ENCODE data around the gene RAD51D. TPM values are rescaled to one million over a fixed set of nuclear protein-coding genes. Genes with fewer than 3 reads are reported as not detected.
"Not testable (repeated sequence)": the region's sequence is repeated elsewhere in the genome, so short reads cannot be mapped to it uniquely, and the experiment has no call there.

RAD51D gene
- total and polyA plus RNA-seq, 2 donors (not counting 3 experiments of a cell fraction or from before 2014, with no cell fraction given), result 15.5 to 27.9 TPM

GRCh38 chr17:35116845-35117244 lies 2.8 kb downstream of the RAD51D start:
- peaks cover 13% of the 10 kb centered on the region for H3K4me1 ChIP-seq (ENCODE audit: control insufficient read depth, extremely low read depth, insufficient read depth, low read length)
- H2AFZ ChIP-seq (ENCODE audit: low read depth, low read length), result no peak overlapping the region
- DNase-seq (ENCODE audit: low read depth, low spot score) (no peak), FAIRE-seq (no peak)
- POLR2A ChIA-PET, result no interaction called here
- peaks cover 9% of the 10 kb centered on the region for H3K79me2 ChIP-seq (ENCODE audit: control insufficient read depth, insufficient read depth, low read length)
- intact Hi-C loops (cut with micrococcal nuclease) (no loop called here), dilution Hi-C loops (cut with MboI; ENCODE audit: extremely low pct_ligation_motif_present, low sequenced_read_pairs) (loop anchor here (25.0 kb wide), 1 partner anchor 130 kb away; the partner anchor contains the start of gene LIG3)
- BruUV-seq (replicated peaks), result no TSS peak
- no peaks in the 10 kb centered on the region for H4K20me1 ChIP-seq (replicated peaks; ENCODE audit: control insufficient read depth, extremely low read depth, insufficient read depth, low read length)
- H3K4me3 ChIP-seq (replicated peaks in 1 of 3; ENCODE audit: insufficient read depth in 1 of 3, low read depth in 1 of 3, low read length in 3 of 3), result no peak overlapping the region
- no peaks in the 10 kb centered on the region for H3K27me3 ChIP-seq (ENCODE audit: control insufficient read depth in 2 of 2, insufficient read depth in 2 of 2, low read length in 2 of 2)
- H3K27ac ChIP-seq (ENCODE audit: insufficient read depth, low read depth, low read length), result no peak overlapping the region
- no peaks in the 10 kb centered on the region for H3K36me3 ChIP-seq (ENCODE audit: control insufficient read depth in 2 of 2, extremely low read depth in 1 of 2, insufficient read depth in 2 of 2, low read length in 2 of 2)
- no peaks in the 10 kb centered on the region for H3K9me3 ChIP-seq (replicated peaks; ENCODE audit: control insufficient read depth, insufficient read depth, low read length)
- H3K4me2 ChIP-seq (ENCODE audit: insufficient read depth, low read length), result no peak overlapping the region
- CTCF ChIA-PET, result interaction anchor here (3.0 to 4.7 kb wide), 2 partner anchors 27 to 116 kb away, joined by 20 to 38 read pairs; no protein-coding TSS in a partner anchor
- no peaks in the 10 kb centered on the region for H3K9me1 ChIP-seq (replicated peaks; ENCODE audit: control insufficient read depth, extremely low read depth, insufficient read depth, low read length)
- no peak for TF ChIP-seq CTCF (IDR thresholded peaks at IDR 0.05; ENCODE audit: extremely low read depth in 1 of 2, insufficient read depth in 1 of 2, low read depth in 1 of 2, low read length in 2 of 2)
- no peak for TF ChIP-seq FOS (IDR thresholded peaks at IDR 0.05; ENCODE audit: borderline replicate concordance, insufficient read depth, low read length)
- TF ChIP-seq POLR2A (IDR thresholded peaks at IDR 0.05; ENCODE audit: low read depth, low read length), result no peak
- no peak for TF ChIP-seq JUN (IDR thresholded peaks at IDR 0.05; ENCODE audit: borderline replicate concordance, insufficient read depth, insufficient read length, low read depth)
- TF ChIP-seq POLR2AphosphoS5 (IDR thresholded peaks at IDR 0.05; ENCODE audit: insufficient read depth, low read depth, low read length), result no peak
- TF ChIP-seq MAX (IDR thresholded peaks at IDR 0.05; ENCODE audit: insufficient read depth, insufficient read length), result no peak
- TF ChIP-seq EZH2 (IDR thresholded peaks at IDR 0.05; ENCODE audit: borderline replicate concordance, low read depth, low read length, severe bottlenecking), result no peak
- H3K9ac ChIP-seq (replicated peaks; ENCODE audit: extremely low read depth, insufficient read depth, low read length), result no peak overlapping the region

GRCh38 chr17:35110791-35111190 lies 8.9 kb downstream of the RAD51D start:
- H3K4me2 ChIP-seq (ENCODE audit: insufficient read depth, low read length); H3K79me2 ChIP-seq (ENCODE audit: control insufficient read depth, insufficient read depth, low read length); POLR2A ChIA-PET; BruUV-seq (replicated peaks); H3K4me1 ChIP-seq (ENCODE audit: control insufficient read depth, extremely low read depth, insufficient read depth, low read length); H3K36me3 ChIP-seq (ENCODE audit: control insufficient read depth in 2 of 2, extremely low read depth in 1 of 2, insufficient read depth in 2 of 2, low read length in 2 of 2); H3K9me1 ChIP-seq (replicated peaks; ENCODE audit: control insufficient read depth, extremely low read depth, insufficient read depth, low read length); intact Hi-C loops (cut with micrococcal nuclease); DNase-seq (ENCODE audit: low read depth, low spot score); FAIRE-seq; H3K27ac ChIP-seq (ENCODE audit: insufficient read depth, low read depth, low read length); H3K9me3 ChIP-seq (replicated peaks; ENCODE audit: control insufficient read depth, insufficient read depth, low read length); H2AFZ ChIP-seq (ENCODE audit: low read depth, low read length); H3K4me3 ChIP-seq (replicated peaks in 1 of 3; ENCODE audit: insufficient read depth in 1 of 3, low read depth in 1 of 3, low read length in 3 of 3); H3K27me3 ChIP-seq (ENCODE audit: control insufficient read depth in 2 of 2, insufficient read depth in 2 of 2, low read length in 2 of 2); H4K20me1 ChIP-seq (replicated peaks; ENCODE audit: control insufficient read depth, extremely low read depth, insufficient read depth, low read length); H3K9ac ChIP-seq (replicated peaks; ENCODE audit: extremely low read depth, insufficient read depth, low read length): not testable (repeated sequence)
- dilution Hi-C loops (cut with MboI; ENCODE audit: extremely low pct_ligation_motif_present, low sequenced_read_pairs), result loop anchor here (25.0 kb wide), 1 partner anchor 123 kb away; the partner anchor contains the start of gene LIG3
- CTCF ChIA-PET, result interaction anchor here (0.9 kb wide), 1 partner anchor 526 kb away, joined by 3 read pairs; no protein-coding TSS in a partner anchor

Measured in endothelial cell of umbilical vein (primary cell).